ENCODE measurements around the gene CEP63. TPM values are rescaled to one million over a fixed set of nuclear protein-coding genes. Genes with fewer than 3 reads are reported as not detected.

The CEP63 gene
- total and polyA plus RNA-seq, 2 of the 8 experiments (the other 6 are each of a cell fraction or from before 2014, with no cell fraction given): 5.3 to 18.2 TPM

DNA sequence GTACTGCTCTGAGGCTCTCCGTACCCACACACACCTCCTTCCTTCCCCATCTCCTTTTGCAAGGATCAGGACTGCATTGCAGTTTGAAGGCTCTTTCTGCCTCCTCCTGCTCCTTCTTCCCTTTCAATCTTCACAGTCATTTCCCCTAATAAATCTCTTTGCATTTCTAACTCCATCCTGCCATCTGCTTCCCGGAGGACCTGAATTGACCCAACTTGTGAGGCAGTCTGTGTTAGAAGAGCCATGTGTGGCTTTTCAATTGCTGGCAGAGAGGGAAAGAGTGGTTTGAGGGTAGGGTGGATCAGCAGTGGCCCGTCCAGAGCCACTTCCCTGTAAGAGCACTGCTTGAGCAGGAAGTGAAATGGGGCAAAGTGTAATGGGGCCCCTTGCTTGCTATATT is 35.9 kb upstream of the CEP63 start:
- Histone ChIP-seq H2BK5ac (ENCODE audit: low read depth, low read length) (no peak overlapping the region), H2AFZ (ENCODE audit: low read length) (peak overlapping the region; percentile 63; the same call in 1 of the 2 replicates), H3K4ac (replicated peaks; ENCODE audit: insufficient read length, low read depth, low read length) (no peak overlapping the region), H4K5ac (ENCODE audit: insufficient read length, low read depth, low read length) (no peak overlapping the region), H3K4me2 (ENCODE audit: insufficient read depth in 1 of 2, low read depth in 2 of 2, low read length in 2 of 2) (no peak overlapping the region), H2BK12ac (ENCODE audit: low read depth, low read length) (no peak overlapping the region), H2BK20ac (ENCODE audit: low read length) (no peak overlapping the region), H3K4me1 (replicated peaks in 1 of 4; ENCODE audit: control insufficient read depth in 3 of 4, insufficient read depth in 4 of 4, low read length in 3 of 4) (peaks cover 0 to 3% (median 2%) of the 10 kb centered on the region in 4 experiments; a peak in 4 of 7 replicates), H3K23ac (ENCODE audit: insufficient read length) (no peak overlapping the region), H3K14ac (ENCODE audit: insufficient read length) (no peak overlapping the region), H3K18ac (ENCODE audit: extremely low read depth, low read length) (no peak overlapping the region), H3K27ac (ENCODE audit: low read depth, low read length) (no peak overlapping the region), H3K23me2 (ENCODE audit: low read depth, low read length) (no peaks in the 10 kb centered on the region), H4K20me1 (replicated peaks in 1 of 2; ENCODE audit: control insufficient read depth in 1 of 2, insufficient read depth in 2 of 2, low read length in 2 of 2) (no peaks in the 10 kb centered on the region), H2BK15ac (ENCODE audit: low read length) (peak overlapping the region; percentile 66; the same call in 1 of the 2 replicates), H3K4me3 (ENCODE audit: extremely low read depth in 1 of 4, insufficient read depth in 2 of 4, low read depth in 3 of 4, low read length in 4 of 4) (no peak overlapping the region), H4K8ac (ENCODE audit: extremely low read depth, insufficient read depth, low read length) (no peak overlapping the region), H3K9me3 (ENCODE audit: insufficient read depth in 2 of 2, low read depth in 1 of 2, low read length in 1 of 2) (no peaks in the 10 kb centered on the region), H3K79me1 (ENCODE audit: low read depth, low read length) (no peaks in the 10 kb centered on the region), H2BK120ac (replicated peaks; ENCODE audit: low read depth, low read length) (no peak overlapping the region), H3K27me3 (replicated peaks in 1 of 4; ENCODE audit: control insufficient read depth in 3 of 4, extremely low read depth in 1 of 4, insufficient read depth in 3 of 4, low read length in 3 of 4) (peaks cover 0 to 4% (median 0%) of the 10 kb centered on the region in 4 experiments; a peak in 2 of 7 replicates), H2AK5ac (ENCODE audit: low read depth, low read length) (no peak overlapping the region), H3K79me2 (ENCODE audit: control insufficient read depth in 1 of 2, insufficient read depth in 2 of 2, low read length in 2 of 2) (no peaks in the 10 kb centered on the region), H3K56ac (replicated peaks; ENCODE audit: insufficient read length, low read depth, low read length) (no peak overlapping the region), H4K91ac (replicated peaks; ENCODE audit: insufficient read length, low read length) (no peak overlapping the region), H3K36me3 (ENCODE audit: control insufficient read depth in 2 of 4, insufficient read depth in 4 of 4, low read length in 3 of 4) (no peaks in the 10 kb centered on the region), H3K9ac (replicated peaks in 1 of 4; ENCODE audit: extremely low read depth in 1 of 4, low read depth in 3 of 4, low read length in 3 of 4) (no peak overlapping the region)
- ChIA-PET CTCF (ENCODE audit: partially characterized antibody) (interaction anchor here (0.8 to 2.9 kb wide), 29 partner anchors 10 to 238 kb away, joined by 3 to 26 read pairs (median 6); no protein-coding TSS in a partner anchor), POLR2A (ENCODE audit: partially characterized antibody) (interaction anchor here (0.9 to 9.2 kb wide), 4 partner anchors 15 to 83 kb away, joined by 3 to 94 read pairs (median 6); partner anchors contain the start of gene AMOTL2)
- no peak for FAIRE-seq
- 88% methylated on average over 3 of the region's 3 CpGs; no CpG with 5 or more reads in 1 of the 2 experiments for WGBS, 2 experiments (ENCODE audit: extremely low coverage in 1 of 2, insufficient coverage in 1 of 2, insufficient read length in 1 of 2, insufficient replicate concordance in 2 of 2, low coverage in 1 of 2, low lambda C conversion rate in 2 of 2, missing lambda C conversion rate in 1 of 2)
- no peak for TF ChIP-seq KDM4A (IDR thresholded peaks at IDR 0.05; ENCODE audit: low read depth, low read length, severe bottlenecking)
- no peak for TF ChIP-seq EGR1 (IDR thresholded peaks at IDR 0.05; ENCODE audit: borderline replicate concordance, low read depth, low read length)
- no peak for TF ChIP-seq RXRA (IDR thresholded peaks at IDR 0.05; ENCODE audit: insufficient read depth, low read depth, low read length)
- no peak for TF ChIP-seq ZNF274 (IDR thresholded peaks at IDR 0.05; ENCODE audit: borderline replicate concordance, extremely low read depth, low read length)
- TF ChIP-seq KDM5A (IDR thresholded peaks at IDR 0.05; ENCODE audit: low read length): no peak
- no peak for TF ChIP-seq CHD2 (IDR thresholded peaks at IDR 0.05; ENCODE audit: low read length)
- TF ChIP-seq MAFK (IDR thresholded peaks at IDR 0.05; ENCODE audit: low read depth, low read length): no peak
- no peak for TF ChIP-seq FOSL1 (IDR thresholded peaks at IDR 0.05; ENCODE audit: insufficient read depth, low read depth, low read length)
- TF ChIP-seq GTF2F1 (IDR thresholded peaks at IDR 0.05; ENCODE audit: borderline replicate concordance, low read depth, low read length): no peak
- TF ChIP-seq SIRT6 (IDR thresholded peaks at IDR 0.05; ENCODE audit: low read length): no peak
- no peak for TF ChIP-seq SRF (IDR thresholded peaks at IDR 0.05; ENCODE audit: low read depth, low read length)
- TF ChIP-seq SP1 (IDR thresholded peaks at IDR 0.05; ENCODE audit: low read depth, low read length): no peak
- no peak for TF ChIP-seq PHF8 (conservative IDR thresholded peaks at IDR 0.05; ENCODE audit: low read depth, low read length)
- no peak for TF ChIP-seq KDM1A (IDR thresholded peaks at IDR 0.05; ENCODE audit: borderline replicate concordance, low read length)
- DNase-seq (ENCODE audit: low read depth in 1 of 2, low spot score in 2 of 2): peak in 1 of 2 experiments; percentile 6

Measured in H1 (cell line).